GM10248 (cell line): ENCODE measurements around the gene TCF12.

Experiments used
- CTCF ChIA-PET: fragments of 300-600 bp; sonication (Branson Sonifier 250); formaldehyde crosslinking; extraction: SDS; loops from one replicate; lab custom pipeline; 2021; ENCODE audit warnings: antibody characterized with exemption; lab: Yijun Ruan, JAX
- POLR2A ChIA-PET: fragments of 350-650 bp; sonication (Branson Sonifier 250); formaldehyde crosslinking; extraction: SDS; loops from one replicate; lab custom pipeline; 2020; ENCODE audit warnings: antibody characterized with exemption; lab: Yijun Ruan, JAX
- DNase-seq: peaks from one replicate; pipeline ENCODE4 v3.0.0; 2012; ENCODE audit errors: extremely low spot score
- CTCF ChIP-seq: IDR thresholded peaks from 2 replicates; pipeline ENCODE4 v1.5.1; 2012; ENCODE audit warnings: mild to moderate bottlenecking, low read depth; ENCODE audit errors: extremely low read depth, missing control alignments, control extremely low read depth

Gene TCF12

DNA sequence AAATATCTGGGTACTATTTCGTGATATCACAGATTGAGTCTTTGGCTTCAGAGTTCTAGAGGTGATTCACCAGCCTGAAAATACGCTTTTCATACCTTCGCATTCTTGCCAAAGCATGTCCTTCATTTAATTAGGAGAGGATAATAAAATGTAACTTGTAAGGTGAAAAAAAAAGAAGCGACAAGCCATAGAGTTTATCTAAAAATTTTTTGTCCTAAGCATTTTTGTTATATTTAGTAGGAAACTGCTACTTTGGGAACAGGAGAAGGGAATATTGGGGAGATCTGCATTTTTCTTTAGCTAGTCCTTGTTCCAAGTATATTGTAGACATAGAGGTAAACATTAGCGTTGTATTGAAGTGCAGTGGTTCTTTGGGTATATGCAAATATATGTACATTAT, 120.1 kb downstream of the TCF12 start:
- no peak for DNase-seq
- ChIA-PET POLR2A (no interaction called here), CTCF (interaction anchor here (0.9 to 1.1 kb wide), 2 partner anchors 13 to 15 kb away, joined by 3 to 4 read pairs; no protein-coding TSS in a partner anchor)
- no peak for TF ChIP-seq CTCF

- TF ChIP-seq CTCF, result no peak
- DNase-seq, result no peak
- CTCF ChIA-PET, result no interaction called here
- POLR2A ChIA-PET, result no interaction called here
Measured at GRCh38 chr15:57041416-57041815, 123.0 kb downstream of the TCF12 start.

DNA sequence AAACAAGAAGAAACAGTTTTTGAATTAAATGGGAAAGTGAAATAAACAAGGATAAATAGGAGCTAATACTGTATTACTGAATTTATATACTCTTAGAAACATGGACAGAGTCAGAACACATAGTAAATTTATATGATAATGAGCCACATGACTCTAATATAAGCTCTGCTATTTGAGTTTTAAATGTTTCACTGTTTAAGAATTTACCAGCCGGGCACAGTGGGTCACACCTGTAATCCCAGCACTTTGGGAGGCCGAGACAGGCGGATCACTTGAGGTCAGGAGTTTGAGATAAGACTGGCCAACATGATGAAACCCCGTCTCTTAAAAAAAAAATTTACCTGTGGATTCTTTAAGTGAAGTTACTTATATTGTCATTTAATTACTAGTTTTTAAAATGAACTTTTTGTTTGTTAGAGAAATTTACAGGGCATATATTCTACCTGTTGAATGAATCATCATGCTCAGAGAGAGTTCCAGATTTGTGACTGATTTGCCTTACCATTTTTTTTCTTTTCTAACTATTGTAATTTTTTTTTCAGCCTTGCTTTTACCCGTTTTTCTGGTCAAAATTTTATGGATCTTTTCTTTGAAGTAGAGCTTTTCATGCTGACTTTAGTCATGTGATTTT, 125.7 kb downstream of the TCF12 start:
- no peak for TF ChIP-seq CTCF
- CTCF ChIA-PET, result no interaction called here
- DNase-seq, result no peak
- POLR2A ChIA-PET, result no interaction called here

GRCh38 chr15:57044970-57045369, 126.5 kb downstream of the TCF12 start:
- DNase-seq, result no peak
- no peak for TF ChIP-seq CTCF
- CTCF ChIA-PET, result interaction anchor here (1.6 kb wide), 1 partner anchor 28 kb away, joined by 4 read pairs; no protein-coding TSS in a partner anchor
- POLR2A ChIA-PET, result no interaction called here

GRCh38 chr15:57045741-57046382, 127.4 kb downstream of the TCF12 start:
- ChIA-PET CTCF (interaction anchor here (1.0 to 1.6 kb wide), 4 partner anchors 9 to 549 kb away, joined by 3 to 5 read pairs (median 4); no protein-coding TSS in a partner anchor), POLR2A (no interaction called here)
- no peak for DNase-seq
- TF ChIP-seq CTCF, result no peak

GRCh38 chr15:57048930-57049549, 130.6 kb downstream of the TCF12 start:
- ChIA-PET CTCF (no interaction called here), POLR2A (no interaction called here)
- no peak for DNase-seq
- no peak for TF ChIP-seq CTCF
